SK-N-MC (cell line): ENCODE data around the gene NEDD8.
"Not testable (repeated sequence)": the region's sequence is repeated elsewhere in the genome, so short reads cannot be mapped to it uniquely, and the experiment has no call there.

ENCODE experiments used
- DNase-seq: peaks from one replicate; pipeline ENCODE4 v3.0.0-alpha.2; 2011; ENCODE audit warnings: low read depth, low spot score
- H3K27ac ChIP-seq: fragments of 200-600 bp; sonication (generic); 2 replicates; pipeline ENCODE4 v1.5.1; 2016; ENCODE audit warnings: mixed run types
- H3K36me3 ChIP-seq: fragments of 200-600 bp; sonication (generic); 2 replicates; pipeline ENCODE4 v1.6.1; 2017; ENCODE audit warnings: antibody characterized with exemption, low read length, mixed read lengths; ENCODE audit not compliant: insufficient read depth
- H3K4me3 ChIP-seq: fragments of 200-600 bp; sonication (generic); 2 replicates; pipeline ENCODE4 v1.5.1; 2016
- H3K9ac ChIP-seq: fragments of 200-600 bp; sonication (generic); 2 replicates; pipeline ENCODE4 v1.8.0; 2017; ENCODE audit warnings: mixed run types, mixed read lengths; ENCODE audit not compliant: insufficient read length
- H3K9me3 ChIP-seq: fragments of 200-600 bp; sonication (generic); 2 replicates; pipeline ENCODE4 v1.6.1; 2017; ENCODE audit warnings: low read depth, mild to moderate bottlenecking, antibody characterized with exemption, low read length, moderate library complexity, mixed read lengths
- EZH2 ChIP-seq: fragments of 200-600 bp; sonication (generic); IDR thresholded peaks from one replicate; pipeline ENCODE4 v1.6.1; 2017; ENCODE audit warnings: antibody characterized with exemption
- FOXP2 ChIP-seq: optimal IDR thresholded peaks from 2 replicates; pipeline ENCODE3; 2011; ENCODE audit warnings: mild to moderate bottlenecking, moderate library complexity; ENCODE audit not compliant: insufficient read depth; ENCODE audit errors: extremely low read length, control extremely low read depth
- POLR2AphosphoS5 ChIP-seq: IDR thresholded peaks from 2 replicates; pipeline ENCODE4 v1.6.1; 2012; ENCODE audit warnings: mild to moderate bottlenecking, low read depth, low read length, borderline replicate concordance

Gene NEDD8

GRCh38 chr14:24224618-24225071 is 7.5 kb downstream of the NEDD8 start:
- no peaks in the 10 kb centered on the region for H3K9me3 ChIP-seq
- no peak overlapping the region for H3K9ac ChIP-seq
- peaks cover 9% of the 10 kb centered on the region; the same call in 1 of the 2 replicates for H3K36me3 ChIP-seq
- DNase-seq: no peak
- no peak overlapping the region for H3K4me3 ChIP-seq
- H3K27ac ChIP-seq: no peak overlapping the region
- no peak for TF ChIP-seq POLR2AphosphoS5
- TF ChIP-seq FOXP2: no peak
- TF ChIP-seq EZH2: no peak

GRCh38 chr14:24222987-24223386 is 9.2 kb downstream of the NEDD8 start:
- not testable (repeated sequence) for H3K36me3 ChIP-seq, H3K9me3 ChIP-seq, H3K27ac ChIP-seq, H3K4me3 ChIP-seq, DNase-seq, H3K9ac ChIP-seq

- Histone ChIP-seq H3K4me3 (no peak overlapping the region), H3K9me3 (no peaks in the 10 kb centered on the region), H3K27ac (no peak overlapping the region), H3K9ac (no peak overlapping the region), H3K36me3 (peaks cover 4% of the 10 kb centered on the region; the same call in 1 of the 2 replicates)
- TF ChIP-seq POLR2AphosphoS5: no peak
- no peak for TF ChIP-seq EZH2
- no peak for TF ChIP-seq FOXP2
- no peak for DNase-seq
Observed at GRCh38 chr14:24219521-24219920, 12.6 kb downstream of the NEDD8 start.

DNA sequence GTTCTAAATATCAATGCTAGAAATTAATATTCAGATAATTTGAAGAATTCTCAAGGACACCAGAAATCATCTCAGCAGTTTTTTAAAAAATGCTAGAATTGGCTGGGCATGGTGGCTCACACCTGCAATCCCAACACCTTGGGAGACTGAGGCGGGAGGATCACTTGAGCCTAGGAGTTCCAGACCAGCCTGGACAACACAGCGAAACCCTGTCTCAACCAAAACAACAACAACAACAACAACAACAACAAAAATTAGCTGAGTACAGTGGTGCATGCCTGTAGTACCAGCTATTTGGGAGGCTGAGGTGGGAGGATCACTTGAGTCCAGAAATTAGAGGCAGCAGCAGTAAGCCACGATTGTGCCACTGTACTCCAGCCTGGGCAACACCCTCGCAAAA is 13.1 kb downstream of the NEDD8 start:
- no peak for DNase-seq
- no peak overlapping the region for H3K27ac ChIP-seq
- TF ChIP-seq POLR2AphosphoS5: no peak
- TF ChIP-seq EZH2: no peak
- no peak for TF ChIP-seq FOXP2

GRCh38 chr14:24216876-24217275 is 15.3 kb downstream of the NEDD8 start:
- not testable (repeated sequence) for H3K4me3 ChIP-seq, DNase-seq, H3K27ac ChIP-seq, H3K9me3 ChIP-seq, H3K36me3 ChIP-seq, H3K9ac ChIP-seq

More for the DNA sequence above, 13.1 kb downstream of the NEDD8 start:
- peaks cover 4% of the 10 kb centered on the region; the same call in 1 of the 2 replicates for H3K36me3 ChIP-seq
- no peak overlapping the region for H3K9ac ChIP-seq
- no peaks in the 10 kb centered on the region for H3K9me3 ChIP-seq
- H3K4me3 ChIP-seq: no peak overlapping the region

DNA sequence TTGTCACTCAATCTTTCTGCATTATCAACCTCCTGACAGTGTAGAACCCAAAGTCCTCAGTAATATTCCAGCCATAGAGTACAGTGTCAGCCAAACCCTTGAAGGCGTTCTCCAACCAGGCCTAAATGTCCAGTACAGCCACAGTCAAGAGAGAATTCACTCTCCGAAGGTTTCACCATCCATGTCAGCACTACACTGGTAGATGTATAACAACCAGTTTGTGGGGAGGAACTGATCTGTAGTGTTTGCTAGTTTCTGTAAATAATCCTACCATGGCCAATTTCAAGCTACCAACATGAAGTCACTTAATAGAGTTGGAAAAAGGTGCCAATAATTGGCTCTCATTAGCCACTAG is 15.8 kb downstream of the NEDD8 start:
- H3K4me3 ChIP-seq: peak overlapping the region; percentile 97
- no peak overlapping the region for H3K9ac ChIP-seq
- DNase-seq: no peak
- no peaks in the 10 kb centered on the region for H3K9me3 ChIP-seq
- no peak for TF ChIP-seq POLR2AphosphoS5
- TF ChIP-seq EZH2: no peak
- TF ChIP-seq FOXP2: no peak
- H3K27ac ChIP-seq: no peak overlapping the region
- peaks cover 9% of the 10 kb centered on the region; the same call in 1 of the 2 replicates for H3K36me3 ChIP-seq

- Histone ChIP-seq H3K9me3 (no peaks in the 10 kb centered on the region), H3K36me3 (peaks cover 12% of the 10 kb centered on the region; the same call in 1 of the 2 replicates), H3K9ac (peak within 1 kb of the TSS; percentile 86), H3K27ac (peak within 1 kb of the TSS; percentile 60; the same call in 1 of the 2 replicates), H3K4me3 (peak within 1 kb of the TSS; percentile 97)
- no peak for DNase-seq
- peak; percentile 94 for TF ChIP-seq FOXP2
- TF ChIP-seq EZH2: no peak
- TF ChIP-seq POLR2AphosphoS5: peak; percentile 93
Observed at GRCh38 chr14:24215495-24216344, 16.4 kb downstream of the NEDD8 start, which contains the start of gene MDP1. TSS of gene MDP1 (minus strand) at chr14:24216066. CDS start at chr14:24215955, 111 bp downstream.

- no peaks in the 10 kb centered on the region for H3K9me3 ChIP-seq
- peak overlapping the region; percentile 94 for H3K27ac ChIP-seq
- peaks cover 27% of the 10 kb centered on the region; the same call in 1 of the 2 replicates for H3K36me3 ChIP-seq
- no peak for TF ChIP-seq EZH2
- no peak for TF ChIP-seq POLR2AphosphoS5
- TF ChIP-seq FOXP2: no peak
- peak overlapping the region; percentile 92 for H3K4me3 ChIP-seq
- no peak for DNase-seq
- peak overlapping the region; percentile 75 for H3K9ac ChIP-seq
Observed at GRCh38 chr14:24213866-24214662, 18.1 kb downstream of the NEDD8 start.
